HG03196 (cell line): Measurements from ENCODE around the gene ZFPM1.

ENCODE experiments used
- ATAC-seq: cut with Tn5 transposase; IDR thresholded peaks from one replicate; pipeline ENCODE4 v1.9.1; 2021; ENCODE audit not compliant: unreplicated experiment

ZFPM1 gene

DNA sequence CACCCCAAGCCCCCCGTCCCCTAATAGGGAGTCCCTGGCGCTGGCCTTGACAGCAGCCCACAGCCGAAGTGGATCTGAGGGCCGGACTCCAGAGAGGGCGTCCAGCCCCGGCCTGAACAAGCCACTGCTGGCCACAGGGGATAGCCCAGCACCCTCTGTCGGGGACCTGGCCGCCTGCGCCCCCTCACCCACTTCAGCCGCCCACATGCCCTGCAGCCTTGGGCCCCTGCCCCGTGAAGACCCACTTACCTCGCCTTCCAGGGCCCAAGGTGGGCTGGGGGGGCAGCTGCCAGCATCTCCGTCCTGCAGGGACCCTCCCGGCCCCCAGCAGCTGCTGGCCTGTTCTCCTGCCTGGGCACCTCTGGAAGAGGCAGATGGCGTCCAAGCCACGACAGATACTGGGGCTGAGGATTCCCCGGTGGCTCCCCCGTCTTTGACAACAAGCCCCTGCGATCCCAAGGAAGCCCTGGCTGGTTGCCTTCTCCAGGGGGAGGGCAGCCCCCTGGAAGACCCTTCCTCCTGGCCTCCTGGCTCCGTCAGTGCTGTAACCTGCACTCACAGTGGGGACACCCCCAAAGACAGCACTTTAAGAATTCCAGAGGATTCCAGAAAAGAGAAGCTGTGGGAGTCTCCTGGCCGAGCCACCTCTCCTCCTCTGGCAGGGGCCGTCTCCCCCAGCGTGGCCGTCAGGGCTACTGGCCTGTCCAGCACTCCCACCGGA is 19.3 kb upstream of the ZFPM1 start:
- no peak for ATAC-seq

DNA sequence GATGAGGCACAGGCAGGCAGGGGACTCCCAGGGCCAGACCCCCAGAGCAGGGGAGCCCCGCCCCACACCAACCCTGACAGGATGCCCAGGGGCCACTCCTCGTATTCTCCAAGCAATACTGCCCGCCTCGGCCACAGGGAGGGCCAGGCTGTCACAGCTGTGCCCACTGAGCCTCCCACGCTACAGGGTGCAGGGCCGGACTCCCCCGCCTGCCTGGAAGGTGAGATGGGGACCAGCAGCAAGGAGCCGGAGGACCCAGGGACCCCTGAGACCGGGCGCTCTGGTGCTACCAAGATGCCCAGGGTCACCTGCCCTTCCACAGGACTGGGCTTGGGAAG is 18.8 kb upstream of the ZFPM1 start:
- ATAC-seq = no peak

DNA sequence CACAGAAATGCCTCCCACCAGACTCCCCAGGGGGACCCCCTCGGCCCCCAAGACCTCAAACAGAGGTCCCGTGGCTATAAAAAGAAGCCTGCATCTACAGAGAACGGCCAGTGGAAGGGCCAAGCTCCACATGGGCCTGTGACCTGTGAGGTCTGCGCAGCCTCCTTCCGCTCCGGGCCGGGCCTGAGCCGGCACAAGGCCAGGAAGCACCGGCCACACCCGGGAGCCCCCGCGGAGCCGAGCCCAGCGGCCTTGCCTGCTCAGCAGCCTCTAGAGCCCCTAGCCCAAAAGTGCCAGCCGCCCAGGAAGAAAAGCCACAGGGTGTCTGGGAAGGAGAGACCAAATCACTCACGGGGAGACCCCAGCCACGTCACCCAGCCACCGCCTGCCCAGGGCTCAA is 18.3 kb upstream of the ZFPM1 start:
- no peak for ATAC-seq

DNA sequence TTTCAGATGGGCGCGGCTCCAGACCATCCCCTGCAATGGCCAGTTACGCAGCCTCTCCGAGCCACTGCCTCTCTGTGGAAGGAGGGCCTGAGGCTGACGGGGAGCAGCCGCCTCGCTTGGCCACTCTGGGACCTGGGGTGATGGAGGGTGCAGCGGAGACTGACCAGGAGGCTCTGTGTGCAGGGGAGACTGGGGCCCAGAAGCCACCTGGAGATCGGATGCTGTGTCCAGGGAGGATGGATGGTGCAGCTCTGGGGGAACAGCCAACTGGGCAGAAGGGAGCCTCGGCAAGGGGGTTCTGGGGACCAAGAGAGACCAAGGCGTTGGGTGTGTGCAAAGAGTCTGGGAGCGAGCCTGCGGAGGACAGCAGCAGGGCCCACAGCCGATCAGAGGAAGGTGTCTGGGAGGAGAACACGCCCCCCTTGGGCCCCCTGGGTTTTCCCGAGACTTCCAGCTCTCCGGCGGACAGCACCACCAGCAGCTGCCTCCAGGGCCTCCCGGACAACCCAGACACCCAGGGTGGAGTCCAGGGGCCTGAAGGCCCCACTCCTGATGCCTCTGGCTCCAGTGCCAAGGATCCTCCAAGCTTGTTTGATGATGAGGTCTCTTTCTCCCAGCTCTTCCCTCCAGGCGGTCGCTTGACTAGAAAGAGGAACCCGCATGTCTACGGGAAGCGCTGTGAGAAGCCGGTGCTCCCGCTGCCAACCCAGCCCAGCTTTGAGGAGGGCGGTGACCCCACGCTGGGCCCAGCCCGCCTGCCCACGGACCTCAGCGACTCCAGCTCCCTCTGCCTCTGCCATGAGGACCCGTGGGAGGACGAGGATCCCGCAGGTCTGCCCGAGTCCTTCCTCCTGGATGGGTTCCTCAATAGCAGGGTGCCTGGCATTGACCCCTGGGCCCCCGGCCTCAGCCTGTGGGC is 17.4 kb upstream of the ZFPM1 start:
- ATAC-seq = no peak

DNA sequence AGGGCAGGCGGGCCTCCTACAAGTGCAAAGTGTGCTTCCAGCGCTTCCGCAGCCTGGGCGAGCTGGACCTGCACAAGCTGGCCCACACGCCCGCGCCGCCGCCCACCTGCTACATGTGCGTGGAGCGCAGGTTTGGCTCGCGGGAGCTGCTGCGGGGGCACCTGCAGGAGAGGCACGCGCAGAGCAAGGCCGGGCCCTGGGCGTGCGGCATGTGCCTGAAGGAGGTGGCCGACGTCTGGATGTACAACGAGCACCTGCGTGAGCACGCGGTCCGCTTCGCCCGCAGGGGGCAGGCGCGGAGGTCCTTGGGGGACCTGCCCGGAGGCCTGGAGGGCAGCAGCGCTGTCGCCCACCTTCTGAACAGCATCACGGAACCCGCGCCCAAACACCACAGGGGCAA is 16.3 kb upstream of the ZFPM1 start:
- no peak for ATAC-seq

DNA sequence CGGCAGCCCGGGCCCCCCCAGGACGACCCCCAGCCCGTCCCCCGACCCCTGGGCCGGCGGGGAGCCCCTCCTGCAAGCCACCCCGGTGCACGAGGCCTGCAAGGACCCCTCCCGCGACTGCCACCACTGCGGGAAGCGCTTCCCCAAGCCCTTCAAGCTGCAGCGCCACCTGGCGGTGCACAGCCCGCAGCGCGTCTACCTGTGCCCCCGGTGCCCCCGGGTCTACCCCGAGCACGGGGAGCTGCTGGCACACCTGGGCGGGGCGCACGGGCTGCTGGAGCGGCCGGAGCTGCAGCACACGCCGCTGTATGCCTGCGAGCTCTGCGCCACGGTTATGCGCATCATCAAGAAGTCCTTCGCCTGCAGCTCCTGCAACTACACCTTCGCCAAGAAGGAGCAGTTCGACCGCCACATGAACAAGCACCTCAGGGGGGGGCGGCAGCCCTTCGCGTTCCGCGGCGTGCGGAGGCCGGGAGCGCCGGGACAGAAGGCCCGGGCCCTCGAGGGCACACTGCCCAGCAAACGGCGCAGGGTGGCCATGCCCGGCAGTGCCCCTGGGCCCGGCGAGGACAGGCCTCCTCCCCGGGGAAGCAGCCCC is 15.6 kb upstream of the ZFPM1 start:
- ATAC-seq = no peak

DNA sequence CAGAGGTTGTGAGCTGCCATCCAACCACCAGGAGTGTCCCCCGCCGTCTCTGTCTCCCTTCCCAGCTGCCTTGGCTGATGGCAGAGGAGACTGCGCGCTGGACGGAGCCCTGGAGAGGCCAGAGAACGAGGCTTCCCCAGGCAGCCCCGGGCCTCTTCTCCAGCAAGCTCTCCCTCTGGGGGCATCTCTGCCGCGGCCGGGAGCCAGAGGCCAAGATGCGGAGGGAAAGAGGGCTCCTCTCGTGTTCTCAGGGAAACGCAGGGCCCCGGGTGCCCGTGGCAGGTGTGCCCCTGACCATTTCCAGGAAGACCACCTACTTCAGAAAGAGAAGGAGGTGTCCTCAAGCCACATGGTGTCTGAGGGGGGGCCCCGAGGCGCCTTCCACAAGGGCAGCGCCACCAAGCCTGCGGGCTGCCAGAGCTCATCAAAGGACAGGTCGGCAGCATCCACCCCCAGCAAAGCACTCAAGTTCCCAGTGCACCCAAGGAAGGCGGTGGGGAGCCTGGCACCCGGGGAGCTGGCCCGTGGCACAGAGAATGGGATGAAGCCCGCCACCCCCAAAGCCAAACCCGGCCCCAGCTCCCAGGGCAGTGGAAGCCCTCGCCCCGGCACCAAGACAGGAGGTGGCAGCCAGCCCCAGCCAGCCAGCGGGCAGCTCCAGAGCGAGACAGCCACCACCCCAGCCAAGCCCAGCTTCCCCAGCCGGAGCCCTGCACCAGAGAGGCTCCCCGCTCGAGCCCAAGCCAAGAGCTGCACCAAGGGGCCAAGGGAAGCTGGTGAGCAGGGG is 14.8 kb upstream of the ZFPM1 start:
- ATAC-seq = no peak

DNA sequence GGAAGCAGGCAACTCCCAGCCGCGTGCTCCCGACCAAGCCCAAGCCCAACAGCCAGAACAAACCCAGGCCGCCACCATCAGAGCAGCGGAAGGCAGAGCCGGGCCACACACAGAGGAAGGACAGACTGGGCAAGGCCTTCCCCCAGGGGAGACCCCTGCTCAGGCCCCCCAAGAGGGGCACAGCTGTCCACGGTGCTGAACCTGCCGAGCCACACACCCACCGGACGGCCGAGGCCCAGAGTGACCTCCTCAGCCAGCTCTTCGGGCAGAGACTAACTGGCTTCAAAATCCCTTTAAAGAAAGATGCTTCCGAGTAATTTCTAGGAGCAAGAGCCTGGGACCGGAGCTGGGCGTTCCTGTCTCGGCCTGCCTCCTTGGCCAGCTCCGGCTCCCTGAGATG is 14.1 kb upstream of the ZFPM1 start:
- ATAC-seq = no peak

DNA sequence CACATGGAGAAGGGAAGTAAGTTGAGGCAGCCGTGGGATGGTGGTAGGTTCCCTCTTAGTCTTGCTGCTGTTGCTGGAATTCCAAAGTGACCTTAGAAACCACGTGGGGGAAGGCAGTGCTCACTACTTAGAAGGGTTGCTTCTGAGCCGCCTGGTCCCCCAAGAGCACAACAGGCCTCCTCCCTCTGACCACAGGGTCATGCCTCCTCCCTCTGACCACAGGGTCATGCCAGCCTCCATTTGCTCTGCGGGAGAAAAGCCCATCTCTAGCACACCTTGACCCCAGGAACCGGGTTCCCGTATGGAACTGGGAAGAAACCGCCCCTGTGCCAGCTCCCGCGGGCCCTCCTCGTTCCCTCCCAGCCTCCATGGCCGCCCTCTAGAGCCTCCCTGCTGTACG is 13.4 kb upstream of the ZFPM1 start:
- no peak for ATAC-seq

DNA sequence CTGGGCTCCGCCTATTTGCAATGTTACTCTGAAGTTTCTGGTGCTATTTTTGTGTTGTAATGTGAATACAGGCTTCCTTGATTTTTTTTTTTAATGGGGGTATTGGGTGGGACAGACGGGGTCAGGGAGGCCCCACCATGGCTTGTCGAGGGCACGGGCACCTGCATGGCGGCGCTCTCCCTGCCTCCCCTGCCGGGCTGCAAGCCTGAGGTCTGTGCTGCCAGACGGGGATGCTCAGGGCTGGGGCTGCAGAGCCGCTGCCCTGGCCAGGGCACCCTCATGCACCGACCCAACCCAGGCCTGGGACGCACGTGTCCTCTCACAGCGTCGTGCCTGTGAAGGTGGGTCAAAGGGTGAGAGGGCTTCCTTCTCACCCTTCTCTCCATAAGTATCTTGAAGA is 13.0 kb upstream of the ZFPM1 start:
- no peak for ATAC-seq

DNA sequence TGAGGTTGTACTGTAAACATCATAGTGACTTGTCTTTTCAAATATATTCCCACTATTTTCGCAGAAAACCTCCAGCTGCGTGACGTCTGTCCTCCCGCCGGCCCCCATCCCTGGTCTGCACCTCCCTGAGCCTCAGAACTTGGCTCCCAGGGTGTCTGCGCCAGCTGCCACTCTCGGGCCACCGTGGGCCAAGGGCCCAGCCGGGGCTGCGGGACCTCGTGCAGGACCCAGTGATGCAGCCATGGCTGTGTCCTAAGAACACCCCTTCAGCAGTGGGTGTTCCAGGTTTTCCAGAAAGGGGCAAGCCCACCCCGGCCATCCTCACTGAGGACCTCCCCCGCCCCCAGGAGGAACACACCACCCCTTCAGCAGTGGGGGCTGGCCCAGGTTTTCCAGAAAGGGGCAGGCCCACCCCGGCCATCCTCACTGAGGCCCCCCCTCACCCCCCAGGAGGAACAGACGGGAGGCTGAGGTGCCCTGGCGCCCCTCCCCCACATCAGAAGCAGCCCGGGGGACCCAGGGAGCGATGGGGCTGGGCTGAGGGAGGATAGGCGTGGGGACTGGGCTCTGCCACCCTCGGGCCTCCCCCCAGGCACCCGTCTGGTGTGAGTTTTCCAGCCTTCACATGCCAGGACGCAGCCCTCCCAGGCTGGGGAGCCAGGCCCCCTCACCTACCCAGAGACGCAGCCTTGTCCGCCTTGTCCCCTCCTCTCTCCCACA is 12.2 kb upstream of the ZFPM1 start:
- ATAC-seq = no peak

DNA sequence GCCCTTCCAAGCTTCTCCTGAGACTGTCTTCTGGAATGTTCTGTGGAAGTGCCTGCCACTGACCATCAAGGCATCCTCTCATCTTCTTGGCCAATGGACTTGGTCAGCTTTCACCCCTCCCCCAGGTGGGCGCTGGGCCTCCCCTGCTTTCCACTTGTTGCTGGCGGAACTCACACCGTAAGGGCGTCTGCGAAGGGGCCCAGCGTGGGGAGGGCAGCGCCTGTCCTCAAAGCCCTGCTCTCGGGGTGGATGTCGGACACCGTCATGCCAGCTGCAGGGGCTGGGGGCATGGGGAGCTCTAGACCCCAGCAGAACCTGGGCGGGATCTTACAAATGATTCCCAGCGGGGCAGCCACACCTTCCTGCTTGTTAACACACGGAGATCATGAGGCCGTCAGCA is 11.6 kb upstream of the ZFPM1 start:
- ATAC-seq = no peak

DNA sequence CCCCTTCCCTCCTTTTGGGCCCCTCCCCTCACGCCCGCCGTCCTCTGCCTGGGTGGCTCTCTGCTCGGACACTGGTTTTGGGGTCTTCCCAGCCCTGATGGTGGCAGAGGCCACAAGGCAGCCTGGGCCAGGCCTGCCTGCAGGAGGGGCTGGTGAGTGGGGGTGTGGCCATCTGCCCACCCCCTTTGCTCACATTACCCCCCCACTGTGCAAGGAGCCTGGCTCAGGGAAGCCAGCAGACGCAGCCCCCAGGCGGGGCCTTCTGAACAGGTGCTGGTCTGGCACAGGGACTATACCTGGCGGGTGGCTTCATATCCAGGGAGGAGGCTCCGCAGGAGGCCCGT is 10.7 kb upstream of the ZFPM1 start:
- no peak for ATAC-seq

DNA sequence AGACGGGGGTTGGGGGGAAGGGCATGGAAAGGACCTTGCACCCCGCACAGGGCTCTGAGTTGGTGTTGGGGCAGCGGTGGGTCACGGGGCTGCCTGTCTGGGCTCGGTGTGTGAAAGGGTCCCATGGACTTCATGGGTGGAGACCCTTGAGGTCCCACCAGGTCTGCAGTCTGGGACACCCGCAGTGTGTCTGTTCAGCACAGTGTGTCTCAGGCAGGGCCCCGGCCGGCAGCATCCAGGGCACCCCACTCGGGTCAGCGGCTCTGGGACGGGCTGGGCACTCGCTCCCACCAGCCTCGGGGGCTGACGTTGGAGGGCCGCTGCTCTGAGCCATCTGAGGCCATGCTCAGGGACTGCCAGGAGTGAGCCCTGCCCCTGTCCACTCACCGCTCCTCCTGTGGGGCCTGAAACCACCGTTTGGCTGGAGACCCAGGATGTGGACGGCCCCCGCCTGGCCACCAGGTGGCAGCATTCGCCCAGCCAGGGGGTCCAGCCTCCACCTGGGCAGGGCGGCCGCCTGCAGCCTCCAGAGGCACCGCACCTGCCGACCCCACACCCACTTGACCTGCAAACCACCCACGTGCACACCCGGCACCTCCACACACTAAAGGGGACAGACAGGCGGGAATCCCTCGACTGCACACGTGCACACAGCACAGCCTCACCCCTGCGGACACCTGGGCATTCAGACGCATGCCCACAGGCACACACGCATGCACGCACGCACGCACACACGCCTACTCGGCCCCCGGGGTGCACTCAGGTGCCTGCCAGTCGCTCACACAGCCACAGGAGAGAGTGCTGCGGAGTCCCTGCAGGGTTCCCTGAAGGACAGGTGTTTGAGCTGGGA is 10.1 kb upstream of the ZFPM1 start:
- no peak for ATAC-seq

DNA sequence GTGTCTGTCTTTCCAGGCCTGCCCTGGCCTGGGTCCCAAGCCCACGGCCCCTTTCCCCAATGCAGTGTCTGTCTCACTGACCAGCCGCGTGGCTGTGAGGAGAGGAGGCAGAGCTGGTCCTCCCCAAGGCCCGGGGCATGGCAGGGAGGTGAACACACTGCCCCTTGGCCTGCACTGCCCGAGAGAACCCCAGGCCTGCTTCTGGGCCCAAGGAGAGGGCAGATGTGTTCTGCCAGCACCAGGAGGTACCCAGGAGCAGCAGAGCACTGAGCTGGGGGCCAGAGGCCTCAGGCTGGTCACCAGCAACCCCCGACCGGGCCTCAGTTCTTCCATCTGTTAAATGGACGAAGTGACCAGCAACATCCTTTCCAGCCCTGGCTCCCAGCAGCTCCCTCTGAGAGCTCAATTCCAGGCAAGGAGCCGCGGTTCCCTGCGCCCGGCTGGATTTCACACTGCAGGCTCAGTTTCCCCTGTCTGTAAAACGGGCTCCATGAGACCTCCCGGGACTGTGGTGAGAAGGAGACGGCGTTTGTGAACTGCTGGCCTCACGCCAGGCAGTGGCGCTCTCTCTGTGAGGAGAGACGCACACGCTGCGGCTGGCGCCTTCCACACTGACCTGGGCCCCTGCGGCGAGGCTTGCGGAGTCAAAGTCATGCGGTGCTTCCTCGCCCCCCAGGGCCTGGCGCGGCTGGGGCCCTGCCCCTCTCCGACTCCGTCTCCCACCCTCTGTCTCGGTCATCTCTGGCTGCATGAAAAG is 8.1 kb upstream of the ZFPM1 start:
- ATAC-seq = no peak

DNA sequence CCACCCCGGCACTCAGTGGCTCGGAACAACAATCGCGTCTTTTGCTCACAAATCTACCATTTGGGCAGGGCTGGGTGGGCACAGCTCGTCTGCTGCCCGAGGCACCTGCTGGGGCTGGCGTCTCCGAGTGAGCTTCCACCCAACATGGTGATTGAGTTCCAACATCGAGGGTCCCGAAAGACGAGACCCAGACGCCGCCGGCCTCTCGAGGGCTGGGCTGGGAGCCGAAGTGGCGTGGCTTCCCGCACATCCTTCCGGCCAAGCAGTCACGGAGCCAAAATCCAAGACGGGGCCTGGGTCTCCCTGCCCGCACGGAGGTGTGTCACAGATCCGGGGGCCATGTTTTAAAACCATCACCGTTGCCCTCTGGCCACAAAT is 7.5 kb upstream of the ZFPM1 start:
- no peak for ATAC-seq

DNA sequence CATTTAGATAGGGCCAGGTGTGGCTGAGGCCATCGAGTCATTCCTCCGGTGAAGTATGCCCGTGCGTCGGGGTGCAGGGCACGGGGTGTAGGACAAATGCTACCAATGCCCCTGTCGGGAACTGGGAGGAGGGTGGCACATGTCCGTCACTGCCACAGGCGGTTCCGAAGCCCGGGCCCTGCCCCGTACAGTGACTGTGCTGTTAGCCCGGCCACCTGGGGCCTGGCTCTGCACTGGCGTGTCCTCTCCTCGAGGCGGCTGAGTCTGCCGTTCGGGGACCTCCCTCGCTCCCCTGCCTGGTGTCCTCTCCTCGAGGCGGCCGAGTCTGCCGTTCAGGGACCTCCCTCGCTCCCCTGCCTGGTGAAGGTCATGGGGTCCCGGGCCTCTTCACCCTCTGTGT is 7.0 kb upstream of the ZFPM1 start:
- no peak for ATAC-seq

DNA sequence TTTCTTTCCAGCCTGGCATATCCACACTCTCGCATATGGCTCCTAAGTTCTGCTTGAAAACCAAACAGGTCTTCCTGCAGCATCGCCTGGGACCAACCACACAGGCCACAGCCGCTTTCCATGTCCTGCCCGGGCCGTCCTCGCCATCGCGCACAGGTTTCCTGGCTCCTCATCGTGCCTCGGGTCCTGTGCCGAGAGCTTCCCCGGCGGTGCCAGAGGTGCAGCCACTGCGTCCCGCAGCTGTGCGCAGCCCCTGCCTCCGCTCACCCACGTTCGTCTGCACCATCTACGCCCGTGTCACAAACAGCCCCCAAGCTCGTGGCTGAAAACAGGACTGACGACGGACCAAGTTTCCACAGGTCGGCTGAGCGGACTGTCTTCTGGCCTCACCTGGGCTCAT is 6.3 kb upstream of the ZFPM1 start:
- no peak for ATAC-seq

DNA sequence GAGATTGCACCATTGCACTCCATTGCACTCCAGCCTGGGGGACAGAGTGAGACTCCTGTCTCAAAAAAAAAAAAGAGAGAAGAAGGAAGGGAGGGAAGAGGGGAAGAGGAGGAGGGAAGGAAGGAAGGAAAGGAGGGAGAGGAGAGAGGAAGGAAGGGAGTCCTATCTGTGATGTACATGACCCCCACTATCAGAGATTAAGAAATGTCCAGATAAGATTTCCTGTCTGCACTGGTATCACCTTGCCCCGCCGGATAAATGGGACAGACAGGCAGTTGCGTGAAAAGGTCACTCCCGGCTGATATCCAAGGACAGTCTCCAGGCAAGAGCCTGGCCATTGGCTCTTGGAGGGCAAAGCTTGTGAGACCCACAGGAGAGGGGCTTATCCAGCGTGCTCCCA is 5.2 kb upstream of the ZFPM1 start:
- ATAC-seq = no peak
